ENCODE data around the gene LILRA5.
"Not testable (repeated sequence)": the region's sequence is repeated elsewhere in the genome, so short reads cannot be mapped to it uniquely, and the experiment has no call there.

The LILRA5 gene

DNA sequence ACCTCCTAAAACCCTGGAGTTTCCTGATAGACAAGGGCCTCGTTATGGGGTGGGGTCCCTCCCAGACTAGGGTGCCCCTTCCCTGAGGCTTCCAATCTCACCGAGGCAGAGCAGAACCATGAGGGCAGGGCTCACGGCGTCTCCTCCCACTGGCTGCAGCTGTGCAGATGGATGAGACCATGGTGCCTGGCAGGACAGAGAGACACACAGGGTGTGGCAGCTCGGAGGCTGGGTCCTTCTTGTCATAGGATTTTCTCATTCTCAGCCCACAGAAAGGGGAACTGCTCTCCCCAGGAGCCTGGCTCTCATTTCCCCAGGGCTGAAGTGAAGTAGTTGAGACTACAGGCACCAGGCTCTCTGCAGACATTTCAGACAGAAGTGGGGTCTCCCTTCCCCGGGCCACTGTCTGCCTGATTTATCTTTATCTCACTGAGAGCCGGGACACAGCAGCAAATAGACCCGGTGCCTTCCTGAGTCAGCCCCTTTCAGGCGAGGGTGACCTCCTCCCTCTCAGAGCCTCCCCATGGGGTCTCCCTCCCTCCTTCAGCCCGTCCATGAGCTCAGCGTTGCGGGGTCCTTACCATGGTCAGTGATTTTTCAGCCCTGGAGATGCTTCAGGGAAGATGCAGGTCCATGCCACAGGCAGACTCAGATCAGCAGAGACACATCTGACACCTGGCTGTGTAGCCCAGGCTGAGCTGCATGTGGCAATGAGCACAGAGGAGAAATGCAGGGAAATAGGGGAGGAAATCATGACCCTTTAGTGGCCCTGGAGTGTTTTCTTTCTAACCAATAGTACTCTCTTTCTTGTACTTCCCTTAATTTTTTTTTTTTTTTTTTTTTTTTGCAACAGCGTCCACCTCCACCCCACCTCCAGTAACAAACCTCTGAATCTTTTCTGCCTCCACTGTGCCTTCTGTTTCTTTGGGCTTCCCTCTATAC lies at the start of gene LILRA5:
Gene LILRA5 (minus strand): TSS at position 731 of the 942 bp plus-strand sequence. CDS start 147 bp downstream, at position 584.
- no peak for DNase-seq (ENCODE audit: low read depth in 2 of 2)

DNA sequence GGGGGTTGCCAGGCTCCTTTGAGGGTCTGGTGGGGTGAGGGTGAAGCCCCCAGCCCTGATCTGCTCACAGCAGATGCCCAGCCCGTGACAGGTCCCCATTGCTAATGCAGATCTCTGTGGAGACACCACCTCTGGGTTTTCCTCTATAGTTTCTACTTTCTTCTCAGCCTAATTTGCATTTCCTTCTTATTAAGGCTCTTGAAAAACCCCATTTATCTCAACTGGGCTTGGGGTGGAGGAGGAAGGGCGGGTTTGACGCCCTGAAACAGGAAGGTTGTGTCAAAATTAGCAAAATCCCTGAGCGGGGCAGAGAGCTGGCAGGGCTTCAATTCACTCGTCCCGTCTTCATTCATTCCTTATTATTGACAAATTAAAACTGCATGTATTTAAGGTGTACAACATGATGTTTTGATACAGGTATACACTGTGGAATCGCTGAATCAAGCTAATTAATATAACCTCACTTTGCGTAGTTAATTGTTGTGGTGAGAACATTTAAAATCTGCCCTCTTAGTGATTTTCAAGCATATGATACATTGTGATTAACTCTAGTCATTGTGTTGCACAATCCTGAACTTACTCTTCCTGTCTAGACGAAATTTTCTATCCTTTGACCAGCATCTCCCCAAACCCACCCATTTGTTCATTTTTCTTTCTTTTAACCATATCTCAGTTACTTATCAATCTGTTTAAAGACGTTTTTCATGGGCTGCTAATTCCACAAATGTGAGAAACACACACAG lies 48.9 kb upstream of the LILRA5 start:
- not testable (repeated sequence) for DNase-seq (ENCODE audit: low read depth in 2 of 2)

DNA sequence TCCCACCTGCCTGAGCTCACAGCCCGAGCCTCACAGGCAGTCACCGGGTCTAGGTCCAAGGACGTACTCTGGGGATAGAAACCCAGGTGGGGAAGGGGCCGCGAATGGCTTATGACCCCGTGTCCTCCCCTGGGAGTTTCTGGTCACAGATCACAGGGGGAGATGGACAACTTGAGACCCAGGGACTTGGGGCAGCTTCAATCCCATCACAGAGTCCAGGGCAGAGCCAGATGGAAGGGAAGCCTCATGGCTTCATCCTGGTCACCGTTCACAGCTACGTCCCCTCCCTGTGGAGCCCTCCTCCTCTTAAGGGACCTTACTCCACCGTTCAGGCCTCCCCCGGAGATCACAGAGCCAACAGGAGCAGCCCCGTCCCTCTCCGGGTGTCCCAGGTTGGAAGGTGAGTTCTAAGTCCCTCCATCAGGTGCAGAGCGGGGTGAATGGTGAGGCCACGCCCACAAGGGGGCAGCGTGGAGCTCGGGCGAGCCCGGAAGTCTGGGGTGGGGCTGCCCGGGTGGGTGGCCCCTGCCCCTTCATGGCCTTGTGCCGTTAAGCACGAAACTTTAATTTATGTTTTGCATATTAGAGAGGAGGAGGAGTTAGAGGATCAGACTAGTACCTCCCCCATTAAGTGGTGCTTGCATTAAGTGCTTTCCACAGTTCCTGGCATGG lies 46.3 kb upstream of the LILRA5 start:
- DNase-seq (ENCODE audit: low read depth in 2 of 2), result peak; percentile 24 to 55

DNA sequence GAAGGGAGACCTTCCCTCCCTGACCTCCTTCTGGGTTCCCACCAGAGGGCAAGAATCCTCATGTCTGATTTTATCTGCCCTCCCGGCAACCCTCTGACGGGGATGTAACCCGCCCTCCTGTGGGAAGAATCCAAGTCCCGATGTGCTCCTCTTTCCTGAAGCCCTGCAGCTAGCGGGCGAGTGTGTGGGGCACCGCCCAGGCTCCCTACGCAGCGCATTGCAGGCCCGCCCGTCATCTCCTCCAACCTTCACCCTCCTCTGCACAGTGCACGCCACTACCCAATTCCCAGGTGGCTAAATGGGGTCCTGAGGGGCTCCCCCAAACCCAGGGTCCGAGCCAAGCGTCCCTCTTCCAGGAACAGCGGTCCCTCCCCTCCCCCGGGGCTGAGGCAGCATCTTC lies 44.4 kb upstream of the LILRA5 start:
- DNase-seq (ENCODE audit: low read depth in 2 of 2), result no peak

DNA sequence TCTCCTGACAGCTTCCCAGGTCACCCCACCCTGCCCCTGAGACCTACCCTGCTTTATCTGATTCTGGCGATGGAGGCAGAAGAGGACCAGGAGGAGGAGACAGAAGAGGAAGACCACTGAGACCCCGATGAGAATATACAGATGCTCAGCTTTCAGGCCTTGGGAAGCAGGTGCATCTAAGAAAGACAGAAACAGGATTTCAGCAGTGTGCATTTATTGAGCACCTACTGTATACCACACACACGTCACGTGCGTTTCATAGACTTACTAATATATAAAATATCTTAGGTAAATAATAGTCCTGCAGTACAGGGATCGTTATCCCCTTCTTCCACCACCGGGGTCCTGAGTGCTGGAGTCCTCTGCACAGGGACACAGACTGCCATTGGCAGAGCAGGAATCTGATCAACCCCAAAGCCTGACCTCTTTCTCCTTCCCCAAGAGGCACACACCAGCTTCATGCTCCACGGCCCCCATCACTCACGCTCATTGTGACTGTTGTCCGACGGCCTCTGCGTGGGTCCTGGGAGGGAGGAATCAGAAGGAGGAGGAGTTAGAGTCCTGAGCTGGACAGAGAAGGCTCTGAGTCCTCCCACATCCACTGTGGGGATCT lies 43.6 kb upstream of the LILRA5 start:
- DNase-seq (ENCODE audit: low read depth in 2 of 2), result no peak

DNA sequence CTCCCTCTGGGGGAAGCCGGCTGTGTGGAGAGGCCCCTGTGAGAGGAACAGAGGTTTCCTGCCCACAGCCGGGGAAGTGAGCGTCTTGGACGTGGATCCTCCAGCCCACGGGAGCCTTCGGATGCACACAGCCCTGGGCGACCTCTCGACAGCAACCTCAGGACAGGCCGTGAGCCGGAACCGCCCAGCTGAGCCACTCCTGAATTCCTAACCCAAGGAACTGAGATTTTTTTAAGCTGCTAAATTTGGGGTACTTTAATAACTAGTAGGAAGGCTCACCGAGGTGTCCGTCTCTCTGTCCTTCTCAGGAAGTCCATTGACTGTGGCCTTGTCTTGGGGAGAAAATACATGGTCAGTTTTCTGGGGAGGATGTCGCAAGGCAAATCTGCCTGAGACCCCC lies 42.7 kb upstream of the LILRA5 start:
- DNase-seq (ENCODE audit: low read depth in 2 of 2), result no peak

DNA sequence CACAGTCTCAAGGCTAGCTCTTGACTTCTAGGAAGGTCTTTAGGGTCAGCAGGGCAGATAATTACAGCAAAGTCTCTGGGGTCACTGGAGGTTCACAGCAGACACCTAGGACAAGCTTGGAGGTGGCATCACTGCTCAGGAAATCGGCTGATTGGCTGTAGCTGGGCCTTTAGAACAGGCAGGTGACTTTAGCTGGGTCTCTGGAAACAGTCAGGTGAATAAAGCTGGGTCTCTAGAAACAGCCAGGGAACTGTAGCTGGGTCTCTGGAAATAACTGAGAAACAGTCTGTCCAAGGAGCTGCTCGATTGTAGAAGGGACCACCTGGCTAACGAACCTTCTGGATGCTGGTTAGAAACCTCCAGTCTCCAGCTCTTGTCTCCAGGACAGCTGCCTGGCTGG lies 41.8 kb upstream of the LILRA5 start:
- DNase-seq (ENCODE audit: low read depth in 2 of 2), result no peak

DNA sequence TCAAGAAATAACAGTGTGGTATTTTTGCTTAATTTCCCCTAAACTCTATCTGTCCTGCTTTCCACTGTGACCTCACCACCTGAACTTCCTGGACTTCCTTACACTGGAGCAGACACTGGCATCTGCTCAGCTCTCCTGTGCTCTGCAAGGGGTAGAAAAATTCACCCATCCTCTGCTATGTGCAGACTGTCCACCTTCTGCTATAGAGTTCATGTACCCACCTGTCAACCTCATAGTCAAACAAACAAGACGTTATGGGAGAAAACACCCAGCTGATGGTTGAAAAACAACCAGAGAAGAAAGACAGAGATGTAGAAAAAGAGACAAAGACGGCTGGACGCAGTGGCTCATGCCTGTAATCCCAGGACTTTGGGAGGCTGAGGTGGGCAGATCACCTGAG lies 39.6 kb upstream of the LILRA5 start:
- no peak for DNase-seq (ENCODE audit: low read depth in 2 of 2)

DNA sequence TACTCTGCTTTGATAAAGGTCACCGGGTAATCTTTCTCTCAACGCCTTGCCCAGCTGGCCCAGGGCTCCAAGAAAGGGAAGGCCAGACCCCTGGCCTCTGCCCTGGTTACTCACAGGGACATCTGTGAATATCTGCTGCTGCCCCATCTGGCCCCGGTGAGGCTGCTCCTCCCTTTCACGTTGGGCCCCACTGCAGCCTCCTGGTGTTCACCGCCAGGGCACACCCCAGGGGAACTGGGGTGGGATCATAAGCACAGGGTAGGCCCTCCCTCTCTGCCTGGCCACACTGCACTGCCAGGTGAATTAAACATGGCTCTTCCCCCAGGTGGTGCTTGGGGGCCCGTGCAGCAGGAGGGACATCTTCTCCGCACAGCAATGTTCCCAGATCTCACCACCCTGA lies 39.1 kb upstream of the LILRA5 start:
- no peak for DNase-seq (ENCODE audit: low read depth in 2 of 2)

DNA sequence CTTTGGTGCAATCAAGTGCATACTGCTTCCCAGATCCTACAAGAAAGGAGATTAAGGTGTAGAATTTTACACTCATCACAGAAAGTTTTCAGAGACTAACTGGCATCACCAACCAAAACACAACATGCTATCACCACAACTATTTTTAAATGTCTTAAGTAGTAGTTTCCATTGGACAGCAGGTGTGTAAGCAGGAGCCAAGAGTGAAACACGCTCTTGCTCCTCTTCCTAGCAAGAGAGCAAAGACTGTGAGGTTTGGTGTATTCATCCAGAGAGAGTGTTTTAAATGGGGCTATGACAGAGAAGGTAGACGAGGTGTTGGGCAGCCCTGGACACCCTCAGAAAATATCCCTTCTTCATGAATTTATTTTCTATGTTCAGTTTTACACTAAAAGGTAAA lies 38.5 kb upstream of the LILRA5 start:
- DNase-seq (ENCODE audit: low read depth in 2 of 2), result no peak

DNA sequence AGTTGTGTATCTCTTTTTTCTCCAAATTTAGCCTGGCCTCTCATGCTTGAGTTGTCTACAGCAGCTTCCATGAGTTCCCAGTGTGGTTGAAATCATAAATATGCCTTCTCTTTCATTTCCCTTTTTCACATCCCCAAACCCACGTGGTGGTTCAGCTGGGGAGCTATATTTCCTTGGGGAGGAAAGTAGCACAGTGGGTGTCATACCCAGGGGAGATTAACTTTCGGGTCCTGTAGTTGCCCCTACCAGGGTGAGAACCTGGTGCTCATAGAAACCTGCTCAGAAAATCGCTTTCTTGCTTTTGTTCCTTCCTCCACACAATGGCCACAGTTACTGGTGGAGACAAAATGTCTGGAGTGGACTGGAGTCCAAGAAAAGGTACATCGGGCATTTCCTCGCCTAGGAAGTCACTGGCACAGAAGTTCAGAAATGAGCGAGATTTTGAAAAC lies 33.0 kb upstream of the LILRA5 start:
- DNase-seq (ENCODE audit: low read depth in 2 of 2), result no peak

DNA sequence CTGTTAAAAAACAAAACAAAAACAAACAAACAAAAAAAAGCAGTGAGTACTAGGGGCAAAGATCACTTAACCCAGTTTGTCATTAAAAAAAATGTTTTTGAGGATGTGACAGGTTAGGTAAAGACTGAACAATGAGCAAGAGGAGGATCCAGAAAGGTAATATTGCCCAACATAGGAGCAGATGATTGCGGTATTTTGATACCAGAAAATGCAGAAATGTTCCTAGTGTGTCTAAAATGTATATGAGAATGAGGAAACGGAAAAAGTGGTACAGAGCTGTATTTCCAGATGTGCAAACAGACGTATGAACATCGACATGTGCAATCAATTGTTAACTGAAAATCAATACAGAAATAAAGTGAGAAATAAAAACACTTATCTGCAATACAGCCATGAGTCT lies 30.9 kb upstream of the LILRA5 start:
- DNase-seq (ENCODE audit: low read depth in 2 of 2), result no peak

DNA sequence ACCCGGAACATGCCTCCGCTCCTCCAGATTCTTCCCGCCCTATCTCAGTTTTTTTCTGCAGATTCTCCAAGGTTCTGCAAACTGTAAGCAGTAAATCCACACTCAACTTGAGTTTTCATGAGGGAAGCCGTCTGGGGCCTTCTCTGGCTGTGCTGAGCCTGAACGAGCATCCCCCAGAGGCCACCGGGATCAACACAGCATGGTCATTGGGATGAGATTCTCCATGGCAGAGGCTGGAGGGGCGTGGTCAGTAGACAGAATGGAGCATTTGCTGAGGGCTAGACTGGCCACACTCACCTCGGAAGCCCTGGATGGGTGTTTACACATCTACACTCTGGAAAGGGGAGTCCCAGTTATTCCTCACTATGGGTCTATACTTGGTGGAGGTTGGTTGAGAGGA lies 28.3 kb upstream of the LILRA5 start:
- DNase-seq (ENCODE audit: low read depth in 2 of 2), result no peak

DNA sequence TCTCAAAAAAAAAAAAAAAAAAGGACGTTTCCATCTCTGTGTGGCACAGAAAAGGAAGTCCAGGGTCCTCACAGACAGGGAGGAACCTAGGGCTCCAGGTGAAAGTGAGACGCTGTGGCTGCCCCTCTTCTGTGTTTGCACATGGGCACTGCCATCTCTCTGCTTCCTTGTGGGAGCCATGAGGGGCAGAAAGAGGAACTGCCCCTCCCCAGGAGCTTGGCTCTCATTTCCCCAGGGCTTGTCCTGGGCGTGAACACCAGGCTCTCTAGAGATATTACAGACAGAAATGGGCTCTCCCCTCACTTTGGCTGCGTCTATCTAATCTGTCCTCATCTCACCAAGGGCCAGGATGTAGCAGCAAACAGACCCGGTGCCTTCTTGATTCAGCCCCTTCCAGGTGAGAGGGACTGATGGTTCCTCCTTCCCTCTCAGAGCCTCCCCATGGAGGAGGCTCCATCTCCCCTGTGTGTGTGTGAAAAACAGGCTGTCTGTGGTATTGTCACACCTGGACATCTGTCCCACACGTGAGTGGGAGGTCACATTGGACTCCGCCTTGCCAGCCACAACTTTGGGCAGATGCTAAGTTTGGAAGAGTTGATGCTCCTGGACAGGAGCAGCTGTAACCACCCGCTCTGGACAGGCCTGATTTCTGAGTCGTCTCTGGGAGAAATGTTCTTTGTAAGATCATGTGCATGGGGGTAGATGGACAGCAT lies 26.8 kb upstream of the LILRA5 start:
- DNase-seq (ENCODE audit: low read depth in 2 of 2), result no peak

DNA sequence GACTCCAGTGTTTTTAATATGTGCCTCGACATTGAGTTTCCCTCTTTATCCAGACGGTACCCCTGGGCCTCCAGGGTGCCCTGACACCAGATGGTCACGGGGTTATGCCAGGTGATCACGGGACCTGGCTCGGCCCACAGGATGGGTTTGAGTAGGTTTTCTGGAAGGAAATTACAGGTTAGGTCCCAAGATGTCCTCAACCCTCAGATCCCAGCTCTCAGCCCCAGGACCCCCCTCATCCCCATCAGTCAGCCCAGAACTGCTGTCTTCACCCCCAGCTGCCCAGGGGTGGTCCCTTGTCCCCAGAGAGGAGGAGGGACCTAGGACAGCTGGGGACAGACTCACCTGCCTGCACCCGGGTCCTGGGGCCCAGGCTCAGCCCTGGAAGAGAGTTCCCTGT lies 25.6 kb upstream of the LILRA5 start:
- DNase-seq (ENCODE audit: low read depth in 2 of 2), result no peak

DNA sequence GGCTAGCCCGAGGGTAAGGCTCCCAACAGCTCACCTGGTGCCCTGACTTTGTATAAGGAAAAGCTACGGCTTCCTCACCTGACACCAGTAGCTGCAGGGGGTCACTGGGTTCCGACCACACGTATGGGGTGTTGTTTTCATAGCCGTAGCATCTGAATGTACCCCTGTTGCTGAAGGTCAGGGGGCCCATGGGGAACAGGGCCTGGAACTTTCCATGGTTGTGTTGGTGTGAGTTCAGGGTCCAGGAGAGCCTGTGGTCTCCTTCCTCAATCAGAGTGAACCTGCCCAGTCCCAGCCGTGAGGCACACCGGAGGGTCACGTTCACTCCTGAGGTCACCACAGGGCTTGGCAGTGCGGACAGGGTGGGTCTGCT lies 24.9 kb upstream of the LILRA5 start:
- DNase-seq (ENCODE audit: low read depth in 2 of 2), result no peak

DNA sequence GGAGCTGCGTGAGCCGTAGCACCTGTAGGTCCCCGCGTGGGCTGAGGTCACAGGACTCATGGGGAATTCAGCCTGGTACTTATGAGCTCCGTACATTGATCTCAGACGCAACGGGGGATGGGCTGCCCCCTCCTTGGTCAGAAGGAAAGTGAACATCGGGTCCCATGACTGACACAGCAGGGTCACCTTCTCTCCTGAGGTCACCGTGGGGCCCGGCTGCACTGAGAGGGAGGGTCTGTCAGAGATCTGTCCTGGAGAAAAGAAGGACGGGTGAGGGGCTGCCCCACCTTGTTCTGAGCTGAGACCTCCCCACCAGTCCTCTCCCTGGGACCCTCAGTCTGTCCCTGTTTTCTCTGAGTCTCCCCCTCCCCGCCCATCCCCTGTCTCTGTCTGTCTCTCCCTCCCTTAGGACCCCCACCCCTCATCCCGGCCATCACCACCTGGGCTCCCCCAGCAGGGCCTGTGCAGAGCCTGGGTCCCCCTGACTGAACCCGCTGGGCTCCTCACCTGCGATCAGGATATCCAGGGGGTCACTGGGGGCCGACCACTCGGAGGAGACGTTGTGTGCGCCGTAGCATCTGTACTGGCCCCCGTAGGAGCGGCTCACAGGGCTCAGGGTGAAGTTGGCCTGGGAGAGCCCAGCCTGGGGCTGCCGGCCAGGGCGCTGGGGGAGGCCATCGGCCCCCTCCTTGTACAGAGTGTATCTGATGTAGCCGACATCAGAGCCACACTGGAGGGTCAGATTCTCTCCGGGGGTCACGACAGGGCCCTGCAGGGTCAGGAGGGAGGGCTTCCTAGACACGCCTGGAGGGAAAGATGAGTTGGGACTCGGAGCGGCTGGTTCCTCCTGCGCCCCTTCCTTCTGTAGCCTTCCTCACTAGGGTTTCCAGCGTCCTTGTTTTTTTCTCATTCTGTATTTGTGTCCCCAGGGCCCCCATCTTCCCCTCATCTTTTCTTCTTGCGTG lies 24.2 kb upstream of the LILRA5 start:
- no peak for DNase-seq (ENCODE audit: low read depth in 2 of 2)

DNA sequence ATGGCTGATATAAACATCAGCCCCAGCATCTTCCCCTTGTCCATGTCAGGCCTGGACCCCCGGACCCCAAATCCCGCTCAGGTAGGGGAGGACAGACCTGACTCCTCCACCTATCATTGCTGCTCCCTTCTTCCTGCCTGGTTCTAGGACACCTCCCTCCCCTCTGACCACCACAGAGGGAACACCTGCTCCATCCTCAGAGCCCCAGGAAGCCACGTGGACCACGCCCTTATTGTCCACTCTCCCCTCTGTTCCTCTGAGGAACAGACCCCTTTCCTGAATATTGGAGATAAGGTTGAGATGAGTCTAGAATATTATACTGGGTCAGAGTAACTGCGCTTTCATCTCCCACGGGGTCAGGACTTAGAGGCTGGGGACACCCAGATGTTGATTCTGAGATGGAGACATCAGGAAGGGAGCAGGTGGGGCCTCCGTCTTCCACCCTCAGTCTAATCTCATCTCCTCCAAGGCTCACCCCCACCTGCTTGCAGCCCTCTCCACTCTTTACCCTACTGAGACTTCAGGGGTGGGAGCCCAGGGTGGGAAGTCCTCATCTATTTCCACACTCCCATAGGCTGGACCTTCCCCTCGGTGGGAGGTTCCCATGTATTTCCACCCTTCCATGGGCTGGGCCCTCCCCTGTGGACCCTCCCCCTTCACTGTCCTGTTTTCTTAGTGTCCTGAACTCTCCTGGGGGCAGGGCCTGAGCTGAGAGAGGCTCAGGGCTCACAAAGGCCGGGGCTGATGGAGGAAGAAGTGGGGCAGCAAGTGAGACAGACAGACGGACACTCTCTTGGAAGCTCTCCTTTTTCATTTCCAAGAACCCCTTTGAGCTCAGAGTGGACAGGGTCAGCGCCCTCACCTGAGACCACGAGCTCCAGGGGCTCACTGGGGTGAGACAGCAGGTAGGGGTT lies 23.3 kb upstream of the LILRA5 start:
- DNase-seq (ENCODE audit: low read depth in 2 of 2), result no peak

DNA sequence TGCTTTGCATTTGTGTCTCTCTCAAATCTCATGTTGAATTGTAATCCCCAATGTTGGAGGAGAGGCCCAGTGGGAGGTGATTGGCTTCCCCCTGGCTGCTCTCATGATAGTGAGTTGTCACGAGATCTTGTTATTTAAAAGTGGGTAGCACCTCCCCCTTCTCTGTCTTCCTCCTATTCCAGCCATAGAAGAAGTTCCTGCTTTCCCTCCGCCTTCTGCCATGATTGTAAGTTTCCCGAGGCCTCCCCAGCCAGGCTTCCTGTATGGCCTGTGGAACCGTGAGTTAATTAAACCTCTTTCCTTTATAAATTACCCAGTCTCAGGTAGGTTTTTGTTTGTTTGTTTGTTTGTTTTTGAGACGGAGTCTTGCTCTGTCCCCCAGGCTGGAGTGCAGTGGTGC lies 22.2 kb upstream of the LILRA5 start:
- DNase-seq (ENCODE audit: low read depth in 2 of 2), result no peak

Data from stimulated activated CD8-positive, alpha-beta memory T cell treated with anti-CD3 and anti-CD28 coated beads, Interleukin-7, amount 100 ng/mL, for 1 hour (primary cell).